ENCODE results near the gene HNRNPA1L2.
"Not testable (repeated sequence)": the region's sequence is repeated elsewhere in the genome, so short reads cannot be mapped to it uniquely, and the experiment has no call there.

The HNRNPA1L2 gene

GRCh38 chr13:52646967-52647366 lies 4.7 kb downstream of the HNRNPA1L2 start:
- no peak for DNase-seq (ENCODE audit: low read depth)

GRCh38 chr13:52650731-52651130 lies 8.5 kb downstream of the HNRNPA1L2 start:
- DNase-seq (ENCODE audit: low read depth), result no peak

- DNase-seq (ENCODE audit: low read depth), result no peak
Observed at GRCh38 chr13:52651897-52652195, 9.6 kb downstream of the HNRNPA1L2 start.

- peak; percentile 87 for DNase-seq (ENCODE audit: low read depth)
Observed at GRCh38 chr13:52652196-52652979, 10.2 kb downstream of the HNRNPA1L2 start, which contains the start of gene SUGT1. Gene SUGT1, plus strand, starts transcription at chr13:52652836. Its CDS starts 85 bp downstream, at chr13:52652921.

- peak; percentile 9 for DNase-seq (ENCODE audit: low read depth)
Observed at GRCh38 chr13:52652980-52653303, 10.7 kb downstream of the HNRNPA1L2 start.

GRCh38 chr13:52659340-52659739 lies 17.1 kb downstream of the HNRNPA1L2 start:
- DNase-seq (ENCODE audit: low read depth), result no peak

- no peak for DNase-seq (ENCODE audit: low read depth)
Observed at GRCh38 chr13:52664272-52664671, 22.0 kb downstream of the HNRNPA1L2 start.

- no peak for DNase-seq (ENCODE audit: low read depth)
Observed at GRCh38 chr13:52665325-52665724, 23.1 kb downstream of the HNRNPA1L2 start.

- DNase-seq (ENCODE audit: low read depth), result no peak
Observed at GRCh38 chr13:52669677-52670076, 27.4 kb downstream of the HNRNPA1L2 start.

GRCh38 chr13:52670726-52671125 lies 28.5 kb downstream of the HNRNPA1L2 start:
- DNase-seq (ENCODE audit: low read depth), result no peak

- no peak for DNase-seq (ENCODE audit: low read depth)
Observed at GRCh38 chr13:52673465-52673864, 31.2 kb downstream of the HNRNPA1L2 start.

- DNase-seq (ENCODE audit: low read depth), result no peak
Observed at GRCh38 chr13:52677823-52678222, 35.6 kb downstream of the HNRNPA1L2 start.

GRCh38 chr13:52685806-52686205 lies 43.6 kb downstream of the HNRNPA1L2 start:
- not testable (repeated sequence) for DNase-seq (ENCODE audit: low read depth)

GRCh38 chr13:52686376-52686775 lies 44.1 kb downstream of the HNRNPA1L2 start:
- DNase-seq (ENCODE audit: low read depth), result no peak

Data from stimulated activated CD8-positive, alpha-beta memory T cell treated with anti-CD3 and anti-CD28 coated beads, Interleukin-15, amount 100 ng/mL, for 1 hour (primary cell).